Left lung (tissue), 10 donors: ENCODE data around the gene CD2AP. TPM values are rescaled to one million over a fixed set of nuclear protein-coding genes. Genes with fewer than 3 reads are reported as not detected.
"Not testable (repeated sequence)": the region's sequence is repeated elsewhere in the genome, so short reads cannot be mapped to it uniquely, and the experiment has no call there.

ENCODE experiments used
- ATAC-seq: fragments of 200-7000 bp; cut with Tn5 transposase; one replicate; pipeline ENCODE4 v1.9.1; 2020; ENCODE audit warnings: moderate library complexity
- DNase-seq, 4 donors: peaks; one replicate each; pipeline ENCODE4 v3.0.0-alpha.2; 2013 to 2020
- H3K27ac ChIP-seq, 2 donors: fragments of 200-600 bp; sonication (generic) in 1 of 2; one replicate each; pipeline versions ENCODE4 v1.5.0 to v1.8.0; 2020 to 2021
- H3K27me3 ChIP-seq, 2 donors: fragments of 200-600 bp; sonication (generic) in 1 of 2; one replicate each; pipeline versions ENCODE4 v1.5.0 to v1.8.0; 2020 to 2021
- H3K36me3 ChIP-seq, 2 donors: fragments of 200-600 bp; sonication (generic) in 1 of 2; one replicate each; pipeline versions ENCODE4 v1.5.0 to v1.8.0; 2020 to 2021
- H3K4me1 ChIP-seq, 2 donors: fragments of 200-600 bp; one replicate each; pipeline ENCODE4 v1.8.0; 2021
- H3K4me3 ChIP-seq, 2 donors: fragments of 200-600 bp; sonication (generic) in 1 of 2; one replicate each; pipeline versions ENCODE4 v1.5.0 to v1.8.0; 2020 to 2021; ENCODE audit warnings: mild to moderate bottlenecking in 1 of 2
- H3K9me3 ChIP-seq, 2 donors: fragments of 200-600 bp; sonication (generic) in 1 of 2; one replicate each; pipeline versions ENCODE4 v1.5.0 to v1.8.0; 2020 to 2021
- intact Hi-C, 2 donors: fragments of 100-400 bp; cut with DNase I; formaldehyde crosslinking; loops; one replicate each; pipeline versions ENCODE4 v1.11.2 to v1.14.2; 2022
- polyA plus RNA-seq, 6 donors: library from polyadenylated mRNA; unstranded; fragments of 120-200 nt; gene quantifications; one replicate each; pipeline ENCODE4 v1.2.1, GENCODE V29; 2013; ENCODE audit not compliant: insufficient read length in 6 of 6
- total RNA-seq, 2 donors: library from RNA; stranded (reverse); fragmentation: NEBNext Ultra II Directional; extraction: Animal tissue kit (Norgen Biotek cat#: 25700); gene quantifications; one replicate each; pipeline ENCODE4 v1.2.1, GENCODE V29; 2021
- TF ChIP-seq, protein P1 (sequence below), 2 donors: fragments of 200-600 bp; sonication (generic) in 1 of 2; IDR thresholded peaks; one replicate each; pipeline versions ENCODE4 v1.5.0 to v1.8.0; 2021; ENCODE audit warnings: antibody characterized with exemption in 2 of 2
- donor health status: DM: no; HTN: yes; CAD: no.
- donor health status: DM: no; HTN: no; CAD: no.

CD2AP gene
- total and polyA plus RNA-seq, 8 donors = 36.6 to 46.0 (median 42.5) TPM

DNA sequence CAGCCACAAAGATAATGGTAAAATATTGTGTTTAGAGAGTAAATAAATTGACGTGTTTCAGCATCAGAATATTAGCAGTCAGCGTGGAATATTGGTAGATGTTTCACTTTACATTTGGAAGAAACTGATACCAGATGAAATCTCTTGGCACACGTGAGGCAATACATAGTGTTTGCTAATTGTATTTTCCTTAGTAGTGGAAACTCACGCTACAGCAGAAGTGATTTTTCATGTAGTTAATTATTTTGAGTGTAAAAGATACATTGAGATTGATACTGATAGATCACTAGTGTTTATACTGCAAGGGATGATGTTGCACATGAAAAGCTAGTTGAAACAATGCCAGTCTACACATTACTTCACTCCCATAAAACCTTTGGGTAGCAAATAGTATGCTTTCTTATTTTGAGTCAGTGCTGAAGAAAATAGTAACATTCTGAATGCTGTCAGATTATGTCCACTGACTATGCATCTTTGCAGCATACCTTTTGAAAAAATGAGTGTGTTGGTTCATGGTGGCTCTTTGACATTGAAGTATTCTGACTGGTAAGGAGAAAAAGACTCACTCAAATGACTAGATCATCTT is 59.3 kb downstream of the CD2AP start:
- intact Hi-C loops = no loop called here
- TF ChIP-seq, protein P1, sequence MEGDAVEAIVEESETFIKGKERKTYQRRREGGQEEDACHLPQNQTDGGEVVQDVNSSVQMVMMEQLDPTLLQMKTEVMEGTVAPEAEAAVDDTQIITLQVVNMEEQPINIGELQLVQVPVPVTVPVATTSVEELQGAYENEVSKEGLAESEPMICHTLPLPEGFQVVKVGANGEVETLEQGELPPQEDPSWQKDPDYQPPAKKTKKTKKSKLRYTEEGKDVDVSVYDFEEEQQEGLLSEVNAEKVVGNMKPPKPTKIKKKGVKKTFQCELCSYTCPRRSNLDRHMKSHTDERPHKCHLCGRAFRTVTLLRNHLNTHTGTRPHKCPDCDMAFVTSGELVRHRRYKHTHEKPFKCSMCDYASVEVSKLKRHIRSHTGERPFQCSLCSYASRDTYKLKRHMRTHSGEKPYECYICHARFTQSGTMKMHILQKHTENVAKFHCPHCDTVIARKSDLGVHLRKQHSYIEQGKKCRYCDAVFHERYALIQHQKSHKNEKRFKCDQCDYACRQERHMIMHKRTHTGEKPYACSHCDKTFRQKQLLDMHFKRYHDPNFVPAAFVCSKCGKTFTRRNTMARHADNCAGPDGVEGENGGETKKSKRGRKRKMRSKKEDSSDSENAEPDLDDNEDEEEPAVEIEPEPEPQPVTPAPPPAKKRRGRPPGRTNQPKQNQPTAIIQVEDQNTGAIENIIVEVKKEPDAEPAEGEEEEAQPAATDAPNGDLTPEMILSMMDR (IDR thresholded peaks at IDR 0.05) = no peak
- Histone ChIP-seq H3K27me3 (no peaks in the 10 kb centered on the region), H3K36me3 (peaks cover 0 to 13% of the 10 kb centered on the region in 2 donors), H3K9me3 (no peaks in the 10 kb centered on the region), H3K4me1 (no peaks in the 10 kb centered on the region), H3K4me3 (no peak overlapping the region), H3K27ac (no peak overlapping the region)
- DNase-seq (no peak), ATAC-seq (no peak)

DNA sequence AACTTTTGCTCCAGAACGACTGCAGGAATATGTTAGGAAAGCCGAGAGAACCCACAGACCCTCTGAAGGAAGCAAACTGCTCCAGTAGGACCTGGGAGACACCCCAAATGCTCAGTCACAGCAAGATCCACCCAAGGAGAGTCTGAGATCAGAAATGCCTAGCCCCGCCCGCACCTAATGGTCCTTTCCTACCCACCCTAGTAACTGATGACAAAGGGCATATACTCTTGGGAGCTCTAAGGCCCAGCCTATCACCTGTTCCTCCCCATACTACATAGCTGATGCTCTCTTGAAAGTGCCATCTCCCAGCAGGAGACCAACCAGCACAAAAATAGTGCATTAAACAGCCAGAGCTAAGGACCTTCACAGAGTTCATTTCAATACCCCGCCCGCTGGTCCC is 67.6 kb downstream of the CD2AP start:
- intact Hi-C loops = no loop called here
- Histone ChIP-seq H3K4me3 (no peak overlapping the region), H3K27ac (no peak overlapping the region), H3K9me3 (no peaks in the 10 kb centered on the region), H3K27me3 (no peaks in the 10 kb centered on the region), H3K4me1 (no peaks in the 10 kb centered on the region), H3K36me3 (peaks cover 0 to 26% of the 10 kb centered on the region in 2 donors)
- DNase-seq (no peak), ATAC-seq (no peak)
- TF ChIP-seq, protein P1 (IDR thresholded peaks at IDR 0.05) = no peak

DNA sequence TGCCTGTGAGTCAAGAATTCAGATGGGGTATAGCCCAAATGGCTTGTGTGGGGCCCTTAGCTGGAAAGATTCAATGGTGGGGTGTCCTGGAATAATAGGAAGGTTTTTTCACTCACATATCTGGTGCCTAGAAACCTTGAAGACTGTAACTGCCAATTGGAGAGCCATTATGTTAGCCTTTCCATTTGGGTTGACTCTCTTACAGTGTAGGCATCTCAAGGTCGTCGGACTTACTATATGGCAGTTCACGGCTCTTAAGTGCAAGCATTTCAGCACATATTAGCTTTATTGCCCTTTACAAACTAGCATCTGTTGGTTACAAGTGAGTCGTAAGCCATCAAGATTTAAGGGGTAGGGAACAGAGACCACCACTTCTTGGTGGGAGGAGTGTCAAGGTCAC is 74.1 kb downstream of the CD2AP start:
- H3K4me3 ChIP-seq = no peak overlapping the region
- DNase-seq (no peak), ATAC-seq (no peak)
- H3K27ac ChIP-seq = no peak overlapping the region
- no peaks in the 10 kb centered on the region for H3K27me3 ChIP-seq
- H3K4me1 ChIP-seq = no peaks in the 10 kb centered on the region
- peaks cover 0 to 5% of the 10 kb centered on the region in 2 donors for H3K36me3 ChIP-seq
- intact Hi-C loops = no loop called here
- TF ChIP-seq, protein P1 (IDR thresholded peaks at IDR 0.05) = no peak
- H3K9me3 ChIP-seq = peaks cover 0 to 5% of the 10 kb centered on the region in 2 donors

DNA sequence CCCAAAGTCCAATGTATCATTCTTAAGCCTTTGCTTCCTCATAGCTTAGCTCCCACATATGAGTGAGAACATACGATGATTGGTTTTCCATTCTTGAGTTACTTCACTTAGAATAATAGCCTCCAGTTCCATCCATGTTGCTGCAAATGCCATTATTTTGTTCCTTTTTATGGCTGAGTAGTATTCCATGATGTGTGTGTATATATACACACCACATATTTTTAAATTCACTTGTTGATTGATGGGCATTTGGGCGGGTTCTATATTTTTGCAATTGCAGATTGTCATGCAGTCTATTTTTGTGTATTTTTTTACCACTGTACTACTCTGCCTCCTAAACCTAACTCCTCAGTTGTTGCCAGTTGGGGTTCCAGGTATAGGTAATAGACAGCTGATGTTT is 74.7 kb downstream of the CD2AP start:
- intact Hi-C loops = no loop called here
- ATAC-seq (no peak), DNase-seq (no peak)
- H3K27ac ChIP-seq = no peak overlapping the region
- TF ChIP-seq, protein P1 (IDR thresholded peaks at IDR 0.05) = no peak
- H3K27me3 ChIP-seq = no peaks in the 10 kb centered on the region
- peaks cover 0 to 5% of the 10 kb centered on the region in 2 donors for H3K9me3 ChIP-seq
- H3K36me3 ChIP-seq = no peaks in the 10 kb centered on the region
- H3K4me1 ChIP-seq = no peaks in the 10 kb centered on the region
- H3K4me3 ChIP-seq = no peak overlapping the region

DNA sequence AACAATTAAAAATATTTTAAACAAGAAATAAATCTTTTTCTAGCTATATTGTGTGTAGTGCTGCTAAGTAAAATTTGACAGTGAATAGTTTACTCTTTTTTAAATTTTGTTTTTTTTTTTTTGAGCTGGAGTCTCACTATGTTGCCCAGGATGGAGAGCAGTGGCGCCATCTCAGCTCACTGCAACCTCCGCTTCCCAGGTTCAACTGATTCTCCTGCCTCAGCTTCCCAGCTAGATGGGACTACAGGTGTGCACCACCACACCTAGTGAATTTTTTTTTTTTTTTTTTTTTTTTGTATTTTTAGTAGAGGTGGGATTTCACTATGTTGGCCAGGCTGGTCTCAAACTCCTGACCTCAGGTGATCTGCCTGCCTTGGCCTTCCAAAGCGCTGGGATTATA is 75.7 kb downstream of the CD2AP start:
- H3K36me3 ChIP-seq, H3K27ac ChIP-seq, H3K4me3 ChIP-seq, H3K4me1 ChIP-seq, H3K27me3 ChIP-seq, DNase-seq, ATAC-seq, H3K9me3 ChIP-seq, intact Hi-C loops: not testable (repeated sequence)

DNA sequence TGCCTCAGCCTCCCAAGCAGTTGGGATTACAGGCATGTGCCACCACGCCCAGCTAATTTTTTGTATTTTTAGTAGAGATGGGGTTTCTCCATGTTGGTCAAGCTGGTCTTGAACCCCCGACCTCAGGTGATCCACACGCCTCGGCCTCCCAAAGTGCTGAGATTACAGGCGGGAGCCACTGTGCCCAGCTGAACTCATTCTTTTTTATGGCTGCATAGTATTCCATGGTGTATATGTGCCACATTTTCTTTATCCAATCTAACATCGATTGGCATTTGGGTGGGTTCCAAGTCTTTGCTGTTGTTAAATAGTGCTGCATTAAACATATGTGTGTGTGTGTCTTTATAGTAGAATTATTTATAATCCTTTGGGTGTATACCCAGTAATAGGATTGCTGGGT is 78.9 kb downstream of the CD2AP start:
- intact Hi-C loops, DNase-seq, H3K9me3 ChIP-seq, H3K4me1 ChIP-seq, H3K27ac ChIP-seq, H3K36me3 ChIP-seq, H3K4me3 ChIP-seq, ATAC-seq, H3K27me3 ChIP-seq: not testable (repeated sequence)
